Astrocyte (in vitro differentiated cells and primary cell): ENCODE measurements around the gene CHKA. TPM values are rescaled to one million over a fixed set of nuclear protein-coding genes. Genes with fewer than 3 reads are reported as not detected.

ENCODE experiments used
- DNase-seq: peaks from one replicate; pipeline ENCODE4 v3.0.0-alpha.2; 2010; ENCODE audit warnings: low read depth
- FAIRE-seq: peaks from 2 replicates; lab custom pipeline; 2011; peaks lifted over from hg19 to GRCh38; lab: Jason Lieb, UNC
- H2AFZ ChIP-seq: 2 replicates; pipeline ENCODE4 v1.6.0; 2012; ENCODE audit warnings: low read depth, low read length, inconsistent platforms
- H3K27ac ChIP-seq: 2 replicates; pipeline ENCODE4 v1.5.1; 2011; ENCODE audit warnings: low read depth, low read length, inconsistent platforms
- H3K27me3 ChIP-seq: 2 replicates; pipeline ENCODE4 v1.6.0; 2011; ENCODE audit warnings: low read length, inconsistent platforms; ENCODE audit not compliant: insufficient read depth
- H3K36me3 ChIP-seq: 2 replicates; pipeline ENCODE4 v1.5.1; 2011; ENCODE audit warnings: low read length, inconsistent platforms; ENCODE audit not compliant: insufficient read depth
- H3K4me1 ChIP-seq: 2 replicates; pipeline ENCODE4 v1.5.1; 2011; ENCODE audit warnings: low read length, inconsistent platforms; ENCODE audit not compliant: insufficient read depth
- H3K4me2 ChIP-seq: 2 replicates; pipeline ENCODE4 v1.6.0; 2012; ENCODE audit warnings: low read length, inconsistent platforms
- H3K4me3 ChIP-seq: 2 replicates; pipeline ENCODE4 v1.5.1; 2011; ENCODE audit warnings: low read depth, mild to moderate bottlenecking, low read length, inconsistent platforms; ENCODE audit not compliant: insufficient read depth
- H3K79me2 ChIP-seq: 2 replicates; pipeline ENCODE4 v1.6.0; 2012; ENCODE audit warnings: mild to moderate bottlenecking, low read length, inconsistent platforms; ENCODE audit not compliant: insufficient read depth
- H3K9ac ChIP-seq: 2 replicates; pipeline ENCODE4 v1.6.0; 2012; ENCODE audit warnings: mild to moderate bottlenecking, low read length, inconsistent platforms
- H3K9me3 ChIP-seq: 2 replicates; pipeline ENCODE4 v1.5.1; 2012; ENCODE audit warnings: low read depth, mild to moderate bottlenecking, low read length, inconsistent platforms; ENCODE audit not compliant: insufficient read depth
- H4K20me1 ChIP-seq: 2 replicates; pipeline ENCODE4 v1.6.0; 2012; ENCODE audit warnings: low read length, inconsistent platforms; ENCODE audit not compliant: insufficient read depth
- H3K27ac Mint-ChIP-seq: one replicate; pipeline ENCODE4 v1.8.0; 2021; ENCODE audit warnings: mild to moderate bottlenecking, mixed read lengths; ENCODE audit not compliant: unreplicated experiment
- H3K27me3 Mint-ChIP-seq: one replicate; pipeline ENCODE4 v1.8.0; 2021; ENCODE audit warnings: low read depth, mixed read lengths; ENCODE audit not compliant: unreplicated experiment
- H3K36me3 Mint-ChIP-seq: one replicate; pipeline ENCODE4 v1.8.0; 2021; ENCODE audit warnings: low read depth, mixed read lengths; ENCODE audit not compliant: unreplicated experiment
- H3K4me1 Mint-ChIP-seq: one replicate; pipeline ENCODE4 v1.8.0; 2021; ENCODE audit warnings: low read depth, mixed read lengths; ENCODE audit not compliant: unreplicated experiment
- H3K4me3 Mint-ChIP-seq: one replicate; pipeline ENCODE4 v1.8.0; 2021; ENCODE audit warnings: mild to moderate bottlenecking, moderate library complexity, mixed read lengths; ENCODE audit not compliant: unreplicated experiment
- H3K9me3 Mint-ChIP-seq: one replicate; pipeline ENCODE4 v1.8.0; 2021; ENCODE audit warnings: mild to moderate bottlenecking, mixed read lengths; ENCODE audit not compliant: unreplicated experiment
- EZH2 ChIP-seq: IDR thresholded peaks from 2 replicates; pipeline ENCODE4 v1.6.1; 2012; ENCODE audit warnings: mild to moderate bottlenecking, low read length, inconsistent platforms; ENCODE audit not compliant: insufficient read depth
- total RNA-seq: library from RNA; stranded (reverse); gene quantifications from 2 replicates; pipeline ENCODE4 v1.2.1, GENCODE V29; 2021
- TF ChIP-seq, protein P1 (sequence below): IDR thresholded peaks from 2 replicates; pipeline ENCODE4 v1.5.1; 2011; ENCODE audit warnings: low read depth, mild to moderate bottlenecking, inconsistent platforms, low read length, moderate library complexity; ENCODE audit not compliant: insufficient read depth

CHKA gene
- total RNA-seq, 1 donor from 2014 or later, result 37.7 TPM

DNA sequence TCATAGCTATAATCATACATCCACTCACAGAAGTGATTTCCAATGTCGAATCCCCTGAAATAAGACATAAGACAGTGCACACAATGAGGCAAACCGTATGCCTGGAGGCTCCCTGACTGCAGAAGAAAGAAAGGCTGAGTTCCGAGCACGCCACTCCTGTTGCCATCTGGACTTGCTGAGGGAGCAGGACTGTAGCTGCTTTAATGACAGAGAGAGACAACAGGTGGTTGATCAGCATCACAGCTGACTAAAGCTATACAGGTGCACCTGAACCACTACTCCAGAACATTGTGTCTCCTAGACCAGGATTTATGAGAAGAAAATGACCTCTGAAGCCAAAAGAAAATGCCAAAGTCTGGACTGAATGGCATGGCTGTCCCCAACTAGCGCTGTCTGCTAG is 55.3 kb downstream of the CHKA start:
- peaks cover 11% of the 10 kb centered on the region for H3K36me3 ChIP-seq
- DNase-seq (no peak), FAIRE-seq (no peak)
- Mint-ChIP-seq H3K27ac (no peak overlapping the region), H3K36me3 (peaks cover 45% of the 10 kb centered on the region), H3K27me3 (no peaks in the 10 kb centered on the region), H3K4me1 (peaks cover 18% of the 10 kb centered on the region), H3K9me3 (no peaks in the 10 kb centered on the region), H3K4me3 (no peak overlapping the region)
- no peaks in the 10 kb centered on the region for H4K20me1 ChIP-seq
- TF ChIP-seq, protein P1, sequence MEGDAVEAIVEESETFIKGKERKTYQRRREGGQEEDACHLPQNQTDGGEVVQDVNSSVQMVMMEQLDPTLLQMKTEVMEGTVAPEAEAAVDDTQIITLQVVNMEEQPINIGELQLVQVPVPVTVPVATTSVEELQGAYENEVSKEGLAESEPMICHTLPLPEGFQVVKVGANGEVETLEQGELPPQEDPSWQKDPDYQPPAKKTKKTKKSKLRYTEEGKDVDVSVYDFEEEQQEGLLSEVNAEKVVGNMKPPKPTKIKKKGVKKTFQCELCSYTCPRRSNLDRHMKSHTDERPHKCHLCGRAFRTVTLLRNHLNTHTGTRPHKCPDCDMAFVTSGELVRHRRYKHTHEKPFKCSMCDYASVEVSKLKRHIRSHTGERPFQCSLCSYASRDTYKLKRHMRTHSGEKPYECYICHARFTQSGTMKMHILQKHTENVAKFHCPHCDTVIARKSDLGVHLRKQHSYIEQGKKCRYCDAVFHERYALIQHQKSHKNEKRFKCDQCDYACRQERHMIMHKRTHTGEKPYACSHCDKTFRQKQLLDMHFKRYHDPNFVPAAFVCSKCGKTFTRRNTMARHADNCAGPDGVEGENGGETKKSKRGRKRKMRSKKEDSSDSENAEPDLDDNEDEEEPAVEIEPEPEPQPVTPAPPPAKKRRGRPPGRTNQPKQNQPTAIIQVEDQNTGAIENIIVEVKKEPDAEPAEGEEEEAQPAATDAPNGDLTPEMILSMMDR, result no peak
- TF ChIP-seq EZH2, result no peak
- H2AFZ ChIP-seq, result no peak overlapping the region
- no peak overlapping the region for H3K4me3 ChIP-seq
- no peak overlapping the region for H3K4me2 ChIP-seq
- no peaks in the 10 kb centered on the region for H3K4me1 ChIP-seq
- no peak overlapping the region for H3K9ac ChIP-seq
- no peaks in the 10 kb centered on the region for H3K9me3 ChIP-seq
- H3K27ac ChIP-seq, result no peak overlapping the region
- no peaks in the 10 kb centered on the region for H3K79me2 ChIP-seq
- no peaks in the 10 kb centered on the region for H3K27me3 ChIP-seq

- no peak overlapping the region for H2AFZ ChIP-seq
- TF ChIP-seq, protein P1, result no peak
- no peak for TF ChIP-seq EZH2
- no peak overlapping the region for H3K27ac ChIP-seq
- H3K27ac Mint-ChIP-seq, result no peak overlapping the region
- no peaks in the 10 kb centered on the region for H3K79me2 ChIP-seq
- H3K27me3 ChIP-seq, result no peaks in the 10 kb centered on the region
- H3K36me3 ChIP-seq, result peaks cover 11% of the 10 kb centered on the region
- H4K20me1 ChIP-seq, result no peaks in the 10 kb centered on the region
- H3K4me2 ChIP-seq, result no peak overlapping the region
- H3K4me3 Mint-ChIP-seq, result no peak overlapping the region
- H3K9me3 Mint-ChIP-seq, result no peaks in the 10 kb centered on the region
- H3K27me3 Mint-ChIP-seq, result no peaks in the 10 kb centered on the region
- H3K9ac ChIP-seq, result no peak overlapping the region
- FAIRE-seq (no peak), DNase-seq (no peak)
- H3K36me3 Mint-ChIP-seq, result peaks cover 42% of the 10 kb centered on the region
- H3K4me3 ChIP-seq, result no peak overlapping the region
- no peaks in the 10 kb centered on the region for H3K9me3 ChIP-seq
- peaks cover 18% of the 10 kb centered on the region for H3K4me1 Mint-ChIP-seq
- no peaks in the 10 kb centered on the region for H3K4me1 ChIP-seq
Observed at GRCh38 chr11:68064926-68065325, 56.3 kb downstream of the CHKA start.

DNA sequence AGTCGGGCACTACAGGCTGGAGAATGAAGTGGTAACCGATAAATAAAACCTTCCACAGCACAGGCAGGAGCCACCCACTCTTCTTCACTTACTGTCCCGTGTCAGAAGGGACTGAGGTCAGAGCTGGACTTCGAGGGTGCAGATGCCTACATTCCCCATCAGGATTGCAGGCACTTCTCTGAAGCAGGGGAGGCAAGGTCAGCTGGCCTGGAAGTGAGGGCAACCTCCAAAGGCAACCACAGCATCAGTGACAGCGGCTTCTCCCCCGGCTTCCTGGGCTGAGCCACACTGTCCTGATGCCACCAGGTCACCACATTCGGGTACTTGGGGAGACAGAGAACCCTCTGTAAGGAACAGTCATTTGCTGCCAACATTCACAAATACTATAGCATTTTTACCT is 59.7 kb downstream of the CHKA start:
- no peak for DNase-seq
- no peaks in the 10 kb centered on the region for H3K9me3 ChIP-seq
- no peak overlapping the region for H3K27ac ChIP-seq
- no peak overlapping the region for H3K4me3 ChIP-seq
- Mint-ChIP-seq H3K9me3 (no peaks in the 10 kb centered on the region), H3K36me3 (peaks cover 49% of the 10 kb centered on the region), H3K4me3 (no peak overlapping the region), H3K4me1 (peaks cover 10% of the 10 kb centered on the region), H3K27me3 (no peaks in the 10 kb centered on the region), H3K27ac (no peak overlapping the region)
- no peaks in the 10 kb centered on the region for H3K27me3 ChIP-seq
- H3K36me3 ChIP-seq, result peaks cover 9% of the 10 kb centered on the region
- no peaks in the 10 kb centered on the region for H4K20me1 ChIP-seq
- H3K4me1 ChIP-seq, result no peaks in the 10 kb centered on the region
- TF ChIP-seq EZH2, result no peak
- TF ChIP-seq, protein P1, result no peak
- H3K9ac ChIP-seq, result no peak overlapping the region
- no peak overlapping the region for H2AFZ ChIP-seq
- H3K4me2 ChIP-seq, result no peak overlapping the region
- no peaks in the 10 kb centered on the region for H3K79me2 ChIP-seq
- FAIRE-seq, result no peak
